Stimulated activated naive CD4-positive, alpha-beta T cell (primary cell): ENCODE data around the gene KIF6.
"Not testable (repeated sequence)": the region's sequence is repeated elsewhere in the genome, so short reads cannot be mapped to it uniquely, and the experiment has no call there.

Experiments used
- DNase-seq, 6 experiments: peaks; one replicate each; lab custom pipeline; 2025; lab: John Stamatoyannopoulos, UW

Gene KIF6

DNA sequence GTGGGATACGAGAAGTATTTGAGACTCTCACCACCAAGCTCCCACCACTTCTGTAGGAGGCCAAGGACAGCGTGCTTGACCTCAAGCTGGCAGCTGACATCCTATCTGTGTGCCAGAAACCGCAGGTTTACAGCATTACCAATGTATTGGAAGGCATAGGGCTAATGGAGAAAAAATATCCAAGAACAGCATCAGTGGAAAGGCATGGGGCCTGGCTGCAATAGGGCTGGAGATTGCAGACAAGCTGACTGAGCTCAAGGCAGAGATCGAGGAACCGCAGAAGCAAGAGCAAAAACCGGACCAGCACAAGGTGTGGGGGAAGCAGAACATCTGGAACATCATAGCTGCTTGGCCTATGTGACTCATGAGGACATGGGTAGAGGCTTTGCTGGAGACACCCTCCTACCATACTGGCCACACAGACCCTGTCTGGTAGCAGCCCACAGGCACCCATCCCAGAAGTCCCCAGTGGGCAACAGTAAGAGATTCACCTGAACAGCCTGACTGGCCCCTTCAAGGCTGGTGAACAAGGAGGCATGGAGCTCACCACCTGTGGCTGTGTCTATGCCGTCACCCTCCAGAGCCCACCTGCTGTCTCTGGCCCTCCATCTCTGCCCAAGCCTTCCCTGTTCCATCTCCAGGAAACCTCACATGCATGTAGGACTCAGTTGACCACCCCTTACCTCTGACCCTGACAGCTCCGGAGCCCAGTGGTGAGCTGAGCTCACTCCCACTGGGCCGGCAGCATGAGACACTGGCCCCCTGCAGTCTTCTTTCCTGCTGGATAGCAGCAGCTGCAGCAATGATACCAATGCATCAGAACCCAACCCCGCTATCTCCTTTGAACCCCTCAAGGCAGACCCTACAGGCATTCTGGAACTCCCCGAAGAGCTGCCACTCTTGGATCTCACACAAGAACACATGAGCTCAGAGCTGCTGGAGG lies 171.1 kb downstream of the KIF6 start:
- DNase-seq: no peak

DNA sequence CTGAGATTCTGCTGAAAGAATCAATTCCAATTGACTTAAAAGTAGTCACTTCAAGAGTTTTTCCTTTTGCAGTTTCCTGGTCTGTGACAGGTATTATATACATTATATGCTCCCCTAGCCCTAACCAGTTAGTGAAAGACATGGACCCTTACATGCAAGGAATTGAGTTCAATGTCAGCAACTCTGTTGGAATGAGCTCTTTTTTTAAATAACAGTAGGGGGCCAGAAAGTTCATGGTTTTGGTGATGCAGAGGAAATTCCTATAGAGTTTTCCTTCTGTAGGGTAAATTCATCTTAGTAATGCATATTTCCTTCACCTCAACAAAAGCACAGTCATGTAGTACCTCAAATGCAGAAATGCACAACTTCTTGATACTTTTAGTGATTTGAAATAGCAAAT lies 172.2 kb downstream of the KIF6 start:
- no peak for DNase-seq

DNA sequence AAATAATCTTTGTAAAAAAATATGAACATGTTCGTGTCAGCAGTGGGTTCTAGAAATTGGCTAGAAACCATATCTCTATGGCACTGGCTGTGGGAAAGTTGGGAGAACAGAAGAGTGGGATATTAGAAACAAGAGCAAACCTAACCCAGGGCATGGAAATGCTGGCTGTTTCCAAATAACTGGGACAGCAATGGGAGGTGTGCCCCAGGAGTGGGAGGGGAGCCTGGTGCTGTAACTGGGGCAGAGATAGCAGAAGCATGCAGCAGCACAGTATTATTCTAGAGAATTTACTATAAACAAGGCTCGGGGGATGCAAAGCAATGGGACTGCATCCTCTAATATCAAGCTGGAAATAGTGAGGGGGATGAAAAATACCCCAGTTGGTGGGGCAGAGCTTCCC lies 175.0 kb downstream of the KIF6 start:
- no peak for DNase-seq

DNA sequence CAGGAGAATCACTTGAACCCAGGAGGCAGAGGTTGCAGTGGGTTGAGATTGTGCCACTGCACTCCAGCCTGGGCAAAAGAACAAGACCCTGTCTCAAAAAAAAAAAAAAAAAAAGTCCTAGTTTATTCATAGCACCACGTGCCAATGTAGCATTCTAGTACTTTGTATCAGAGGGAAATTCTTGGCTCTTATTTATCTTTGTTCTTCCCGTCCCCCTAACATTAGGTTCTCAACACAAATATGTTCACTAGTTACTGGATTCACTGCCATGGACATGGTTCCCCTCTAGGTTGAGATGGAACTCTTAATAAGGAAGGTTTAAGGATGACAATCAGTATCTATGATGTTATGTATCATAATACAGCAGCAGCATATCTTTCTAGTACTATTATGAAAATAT lies 178.5 kb downstream of the KIF6 start:
- DNase-seq: no peak

DNA sequence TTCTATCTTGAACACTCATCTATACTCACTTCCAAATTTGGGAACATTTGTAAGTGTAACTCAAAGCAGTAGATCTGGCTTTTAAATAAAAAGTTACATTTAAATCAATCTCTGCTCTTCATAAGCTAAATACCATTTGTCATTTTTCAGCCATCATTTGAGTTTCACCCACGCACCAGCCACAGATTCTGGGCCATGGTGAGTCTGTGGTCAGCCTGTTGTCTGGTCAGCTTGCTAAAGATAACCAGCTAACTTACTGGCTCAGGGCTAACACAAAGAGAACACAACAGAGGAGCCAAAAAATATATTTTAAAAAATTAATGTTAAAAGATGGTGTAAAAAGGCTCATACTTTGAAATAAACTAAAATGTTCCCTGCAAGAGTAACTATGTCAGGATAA lies 181.3 kb downstream of the KIF6 start:
- no peak for DNase-seq

DNA sequence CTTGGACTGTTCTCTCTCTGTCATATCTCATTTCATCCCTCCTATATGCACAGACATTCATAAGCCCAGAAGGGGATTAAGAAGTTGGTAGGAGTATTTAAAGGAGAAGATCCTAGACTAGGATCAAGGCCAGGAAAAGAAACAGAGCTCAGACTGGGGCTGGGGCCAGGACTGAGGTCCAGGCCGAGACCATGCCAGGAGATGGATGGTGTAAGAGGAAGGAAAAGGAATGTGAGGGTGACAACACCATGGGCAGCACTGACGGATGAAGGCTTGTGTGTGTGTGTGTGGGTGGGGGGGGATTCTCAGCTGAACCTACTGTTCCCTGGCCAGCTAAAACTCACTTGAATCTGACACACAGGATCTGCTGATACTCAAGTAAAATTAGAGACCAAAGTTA lies 182.1 kb downstream of the KIF6 start:
- DNase-seq: no peak

DNA sequence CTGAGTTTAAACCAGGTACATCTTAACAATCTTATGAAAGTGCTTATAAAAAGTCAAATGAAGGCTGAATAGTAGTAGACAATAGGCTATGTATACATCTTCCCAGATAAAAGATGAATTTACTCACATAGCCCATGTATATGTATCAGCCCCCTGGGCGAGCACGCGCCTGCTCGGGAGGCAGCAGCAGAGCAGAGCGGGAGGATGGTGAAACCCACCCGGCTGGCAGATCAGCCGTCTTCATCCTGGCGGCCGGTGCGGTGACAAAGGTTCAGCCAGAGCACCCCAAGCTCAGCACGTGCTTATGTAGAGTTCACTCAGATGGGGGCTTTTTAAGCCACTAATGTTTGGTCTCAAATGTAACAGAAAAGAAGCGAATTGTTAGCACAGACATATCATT lies 184.8 kb downstream of the KIF6 start:
- no peak for DNase-seq

DNA sequence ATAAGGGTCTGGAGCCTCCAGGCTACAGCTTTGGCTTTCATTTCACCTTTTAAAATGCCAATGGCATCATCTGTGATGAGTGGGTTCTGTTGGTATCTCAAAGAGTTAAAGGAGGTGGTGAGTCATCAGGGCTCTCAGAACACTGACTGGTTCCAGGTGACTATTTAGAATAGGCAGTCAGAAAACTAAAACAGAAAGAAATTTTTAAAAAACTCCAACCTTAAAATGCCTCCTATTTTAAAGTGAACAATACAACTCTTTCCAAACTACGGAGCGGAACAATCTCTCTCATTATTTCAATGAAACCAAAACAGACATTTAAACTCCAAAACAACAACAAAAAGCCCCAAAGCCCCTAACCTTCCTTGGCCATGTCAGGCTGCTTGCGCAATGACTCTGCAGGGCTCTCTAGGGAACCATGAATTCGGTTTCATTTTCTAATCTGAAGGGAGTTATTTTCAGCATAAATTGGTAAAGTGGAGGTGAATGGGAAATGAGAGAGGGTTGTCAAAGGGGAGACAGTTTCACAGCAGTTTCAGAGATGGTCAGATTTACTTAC lies 194.9 kb downstream of the KIF6 start:
- no peak for DNase-seq

DNA sequence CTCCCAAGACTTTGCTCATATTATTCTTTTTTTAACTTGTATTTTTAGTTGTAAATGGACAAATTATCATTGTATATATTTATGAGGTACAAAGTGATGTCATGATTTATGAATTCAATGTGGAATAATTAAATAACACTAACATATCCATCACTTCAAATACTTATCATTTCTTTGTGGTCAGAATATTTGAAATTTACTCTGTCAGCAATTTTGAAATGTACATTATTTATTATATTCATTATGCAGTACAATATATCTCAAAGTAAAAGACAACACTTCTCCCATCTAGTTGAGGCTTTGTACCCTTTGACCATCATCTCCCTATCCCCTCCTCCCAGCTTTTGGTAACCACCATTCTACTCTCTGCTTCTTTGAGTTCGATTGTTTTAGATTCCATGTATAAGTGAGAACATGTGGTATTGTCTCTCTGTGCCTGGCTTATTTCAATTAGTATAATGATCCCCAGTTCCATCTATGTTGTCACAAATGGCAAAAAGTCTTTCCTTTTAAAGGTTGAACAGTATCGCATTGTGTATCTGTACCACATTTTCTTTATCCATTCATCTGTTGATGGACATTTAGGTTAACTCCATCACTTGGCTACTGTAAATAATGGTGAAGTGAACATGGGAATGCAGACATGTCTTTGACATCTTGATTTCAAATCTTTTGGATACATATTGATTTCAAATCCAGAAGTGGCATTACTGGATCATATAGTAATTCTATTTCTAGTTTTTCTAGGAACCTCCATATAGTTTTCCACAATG lies 197.2 kb downstream of the KIF6 start:
- DNase-seq: no peak

DNA sequence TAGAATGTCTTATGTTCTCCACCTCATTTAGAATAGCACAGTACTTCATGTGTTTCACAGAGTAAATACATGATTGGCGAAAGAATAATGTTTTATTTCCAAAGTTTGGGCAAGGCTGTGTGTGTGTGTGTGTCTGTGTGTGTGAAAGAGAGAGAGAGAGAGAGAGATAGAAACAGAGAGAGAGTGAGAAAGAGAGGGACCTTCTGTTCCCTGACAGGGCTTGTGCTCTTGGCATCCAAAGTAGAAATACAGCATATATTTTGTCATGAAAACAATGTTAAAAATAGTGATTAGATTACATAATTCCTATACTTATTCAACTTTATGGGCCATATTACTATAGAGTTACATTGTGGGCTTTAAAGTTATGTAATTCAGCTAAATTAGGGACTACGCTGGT lies 201.2 kb downstream of the KIF6 start:
- no peak for DNase-seq

DNA sequence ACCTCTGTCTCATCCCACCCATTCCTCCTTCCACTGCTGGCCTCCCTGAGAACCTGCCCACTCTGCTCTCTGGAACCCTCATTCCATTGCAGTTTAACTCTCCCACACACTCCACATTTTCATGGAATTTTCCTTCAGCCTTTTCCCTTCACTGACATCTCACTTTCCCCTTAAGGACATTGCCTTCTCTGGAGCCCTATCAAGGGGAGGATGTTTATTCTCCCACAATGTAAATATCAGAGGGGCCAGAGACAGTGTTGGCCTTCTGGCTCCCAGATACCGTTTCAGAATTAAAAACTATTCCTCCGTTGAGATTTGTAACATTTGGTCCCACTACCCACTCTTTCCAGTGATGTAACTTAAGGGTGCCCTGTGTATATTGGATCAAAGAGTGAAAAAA lies 203.2 kb downstream of the KIF6 start:
- DNase-seq: no peak

DNA sequence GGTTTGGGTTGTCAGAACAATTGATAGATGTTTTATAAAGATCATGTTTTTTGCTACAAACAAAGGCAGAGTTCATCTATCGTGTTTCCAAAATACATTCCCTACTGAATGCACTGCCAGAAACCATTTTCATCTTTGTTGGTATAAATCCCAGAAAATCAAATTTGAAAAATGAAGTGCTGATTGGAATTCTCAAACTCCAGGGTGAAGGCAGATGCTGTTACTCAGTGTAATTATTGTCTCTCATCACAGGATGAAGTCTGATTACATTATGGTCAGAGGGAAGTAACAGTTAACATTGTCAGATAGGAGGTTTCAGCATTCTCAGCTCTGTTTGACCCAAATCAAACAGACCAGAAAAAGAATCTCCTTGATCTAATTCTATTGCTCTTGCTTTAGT lies 204.3 kb downstream of the KIF6 start:
- no peak for DNase-seq

DNA sequence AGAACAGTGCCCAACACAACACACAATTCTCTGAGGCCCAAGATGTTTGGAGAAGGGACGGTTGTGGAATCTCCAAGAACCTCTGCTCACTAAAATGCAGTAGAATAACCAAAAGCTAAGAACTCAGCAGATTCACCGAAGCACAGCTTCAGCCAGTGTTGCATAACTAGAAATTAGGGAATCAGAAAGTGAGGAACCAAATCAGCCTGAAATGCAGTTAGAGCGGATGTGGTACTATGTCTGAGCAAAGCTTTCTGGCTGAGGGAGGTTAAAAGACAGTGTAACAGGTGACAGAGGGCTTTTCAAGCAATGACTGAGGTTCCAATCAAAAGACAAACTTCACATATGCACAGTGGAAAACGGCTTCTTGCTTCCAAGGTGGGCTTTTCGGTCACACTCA lies 204.8 kb downstream of the KIF6 start:
- no peak for DNase-seq

DNA sequence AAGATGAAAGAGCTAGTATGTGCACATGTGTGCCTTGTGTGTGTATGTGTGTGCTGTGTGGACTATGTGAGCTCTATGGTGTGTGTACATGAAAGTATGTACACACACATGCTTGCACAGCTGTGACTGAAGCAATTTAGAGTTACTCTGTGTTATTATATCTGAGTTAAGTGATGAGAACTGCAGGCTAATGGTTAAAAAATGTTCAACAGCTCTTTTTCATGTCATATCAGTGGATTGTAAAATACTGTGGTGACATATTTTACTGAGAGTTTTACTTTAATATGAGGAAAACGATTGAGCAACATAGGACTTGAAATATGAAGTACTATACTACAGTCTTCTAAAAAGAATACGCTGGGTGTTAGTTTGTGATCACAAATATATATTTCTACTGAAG lies 207.0 kb downstream of the KIF6 start:
- DNase-seq: no peak

DNA sequence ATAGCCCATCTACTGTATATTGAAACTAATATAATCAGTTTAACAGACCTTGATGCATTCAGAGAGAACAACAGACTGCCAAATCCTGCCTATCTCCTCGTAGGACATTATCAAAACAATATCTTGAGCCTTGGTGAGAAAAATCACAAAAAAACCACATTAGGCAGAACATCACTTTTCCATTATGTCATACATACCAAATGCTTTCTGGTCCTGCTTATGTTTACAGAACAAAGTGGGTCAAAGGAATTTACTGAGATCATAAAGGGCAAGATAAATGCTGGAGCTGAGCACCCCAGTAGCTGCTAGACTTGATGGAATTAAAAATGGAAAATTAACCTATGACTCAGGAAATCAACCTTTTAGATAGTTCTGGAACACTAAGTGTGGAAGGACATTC lies 207.5 kb downstream of the KIF6 start:
- DNase-seq: no peak

DNA sequence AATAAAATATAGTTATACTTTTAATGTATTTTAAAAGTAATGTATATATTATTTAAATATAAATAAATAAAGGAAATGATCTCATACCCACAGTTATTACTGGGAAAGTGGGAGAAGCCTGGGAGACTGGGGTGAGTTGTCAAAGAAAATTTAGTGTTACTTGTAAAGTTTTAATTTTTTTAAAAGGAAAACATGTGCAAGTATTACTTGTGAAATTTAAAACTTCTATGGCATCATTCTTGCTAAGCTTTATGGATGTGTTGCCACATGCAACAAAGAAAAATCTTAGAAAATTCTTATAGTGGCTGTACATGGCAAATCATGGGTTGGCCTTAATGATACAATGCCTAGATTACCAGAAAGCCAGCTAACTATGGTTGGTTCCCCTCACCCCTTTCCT lies 208.7 kb downstream of the KIF6 start:
- no peak for DNase-seq

DNA sequence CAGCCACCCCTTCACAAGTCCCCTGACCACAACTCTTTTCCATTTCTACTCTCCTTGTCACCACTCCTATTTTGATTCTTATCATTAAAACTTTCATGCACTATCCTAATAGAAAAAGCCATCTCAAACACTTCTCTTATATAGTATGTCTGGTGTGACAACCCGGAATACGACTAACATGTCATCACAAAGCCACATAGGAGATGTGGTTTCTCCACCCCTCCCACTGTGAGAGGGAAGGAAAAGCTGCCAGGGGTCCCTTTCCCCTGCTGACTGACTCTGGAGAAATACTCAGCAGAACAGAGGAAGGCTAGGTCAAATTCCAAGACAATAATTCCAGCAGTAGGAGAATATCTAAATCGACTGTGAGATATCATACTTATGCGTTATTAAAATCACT lies 209.7 kb downstream of the KIF6 start:
- DNase-seq: no peak

DNA sequence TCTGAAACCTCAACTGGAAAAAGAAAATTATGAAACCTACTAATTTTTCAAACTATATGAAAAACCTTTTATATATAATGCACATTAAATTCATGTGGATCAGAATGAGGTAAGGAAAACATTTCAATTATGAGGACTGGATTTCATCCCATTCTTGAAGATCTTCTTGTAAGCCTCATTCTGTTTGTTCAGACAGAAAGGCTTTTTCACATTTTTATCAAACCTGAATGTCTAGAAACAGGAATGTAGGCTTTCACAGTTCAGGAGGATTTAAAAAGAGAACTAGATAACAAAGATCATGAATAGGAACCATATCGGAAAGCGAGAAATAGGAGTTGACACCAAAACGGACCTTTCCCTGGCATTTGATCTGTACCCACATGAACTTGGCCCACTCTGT lies 210.2 kb downstream of the KIF6 start:
- no peak for DNase-seq

DNA sequence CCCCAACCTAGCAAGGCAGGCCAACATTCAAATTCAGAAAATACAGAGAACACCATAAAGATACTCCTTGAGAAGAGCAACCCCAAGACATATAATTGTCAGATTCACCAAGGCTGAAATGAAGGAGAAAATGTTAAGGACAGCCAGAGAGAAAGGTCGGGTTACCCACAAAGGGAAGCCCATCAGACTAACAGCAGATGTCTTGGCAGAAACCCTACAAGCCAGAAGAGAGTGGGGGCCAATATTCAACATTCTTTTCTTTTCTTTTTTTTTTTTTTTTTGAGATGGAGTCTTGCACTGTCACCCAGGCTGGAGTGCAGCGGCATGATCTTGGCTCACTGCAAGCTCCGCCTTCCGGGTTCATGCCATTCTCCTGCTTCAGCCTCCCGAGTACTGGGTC lies 215.4 kb downstream of the KIF6 start:
- DNase-seq: not testable (repeated sequence)

DNA sequence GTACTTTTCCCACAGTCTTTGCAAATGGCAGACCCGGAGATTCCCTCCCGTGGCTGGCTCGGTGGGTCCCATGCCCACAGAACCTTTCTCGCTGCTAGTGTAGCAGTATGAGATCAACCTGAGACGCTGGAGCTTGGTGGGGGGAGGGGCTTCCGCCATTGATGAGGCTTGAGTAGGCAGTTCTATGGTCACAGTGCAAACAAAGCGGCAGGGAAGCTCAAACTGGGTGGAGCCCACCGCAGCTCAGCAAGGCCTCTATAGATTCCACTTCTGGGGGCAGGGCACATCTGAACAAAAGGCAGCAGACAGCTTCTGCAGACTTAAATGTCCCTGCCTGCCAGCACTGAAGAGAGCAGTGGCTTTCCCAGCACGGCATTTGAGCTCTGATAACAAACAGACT lies 216.7 kb downstream of the KIF6 start:
- DNase-seq: no peak

DNA sequence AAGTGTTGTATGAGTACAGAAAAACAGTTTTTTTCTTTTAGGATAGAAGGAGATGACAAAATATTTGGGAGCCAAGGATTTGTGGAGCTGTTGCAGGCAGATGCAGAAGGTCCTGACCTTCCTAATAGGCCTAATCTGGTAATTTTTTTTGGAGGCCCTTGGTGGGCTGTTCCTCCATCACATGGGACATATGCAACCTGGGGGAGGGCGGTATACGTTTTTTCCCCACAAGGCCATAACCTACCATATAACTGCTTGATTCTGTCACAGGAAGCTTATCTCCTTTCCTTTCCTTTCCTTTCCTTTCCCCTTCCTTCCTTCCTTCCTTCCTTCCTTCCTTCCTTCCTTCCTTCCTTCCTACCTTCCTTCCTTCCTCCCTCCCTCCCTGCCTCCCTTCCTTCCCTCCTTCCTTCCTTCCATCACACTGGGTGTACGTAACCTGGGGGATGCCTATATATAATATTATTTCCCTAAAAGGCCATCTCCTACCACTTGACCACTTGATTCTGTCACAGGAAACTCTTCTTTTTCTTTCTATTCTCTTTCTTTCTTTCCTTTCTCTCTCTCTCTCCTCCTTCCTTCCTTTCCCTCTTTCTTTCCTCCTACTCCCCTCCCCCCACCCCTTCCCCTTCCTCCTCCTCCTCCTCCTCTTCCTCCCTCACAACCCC lies 217.7 kb downstream of the KIF6 start:
- no peak for DNase-seq

DNA sequence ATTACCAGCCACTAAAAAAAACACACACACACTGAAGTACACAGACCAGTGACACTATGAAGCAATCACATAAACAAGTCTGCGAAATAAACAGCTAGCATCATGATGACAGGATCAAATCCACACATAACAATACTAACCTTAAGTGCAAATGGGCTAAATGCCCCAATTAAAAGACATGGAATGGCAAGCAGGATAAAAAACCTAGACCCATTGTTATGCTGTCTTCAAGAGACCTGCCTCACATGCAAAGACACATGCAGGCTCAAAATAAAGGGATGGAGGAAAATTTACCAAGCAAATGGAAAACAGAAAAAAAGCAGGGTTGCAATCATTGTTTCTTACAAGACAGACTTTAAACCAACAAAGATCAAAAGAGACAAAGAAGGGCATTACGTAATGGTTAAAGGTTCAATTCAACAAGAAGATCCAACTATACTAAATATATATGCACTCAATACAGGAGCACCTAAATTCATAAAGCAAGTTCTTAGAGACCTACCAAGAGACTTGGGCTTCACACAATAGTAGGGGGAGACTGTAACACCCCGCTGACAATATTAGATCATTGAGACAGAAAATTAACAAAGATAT lies 222.7 kb downstream of the KIF6 start:
- DNase-seq: not testable (repeated sequence)
